WTC11 (cell line): ENCODE results near the gene CGB8. TPM values are rescaled to one million over a fixed set of nuclear protein-coding genes. Genes with fewer than 3 reads are reported as not detected.

Experiments used
- ATAC-seq: fragments of 200-7000 bp; cut with Tn5 transposase; 2 replicates; pipeline ENCODE4 v1.10.0; 2021; ENCODE audit warnings: mild to moderate bottlenecking, moderate library complexity
- CTCF ChIA-PET: fragments of 300-600 bp; sonication (Branson Sonifier 250); formaldehyde crosslinking; loops from one replicate; lab custom pipeline; 2021; ENCODE audit warnings: antibody characterized with exemption; lab: Charles Lee
- POLR2A ChIA-PET: fragments of 350-600 bp; sonication (Branson Sonifier 250); formaldehyde crosslinking; loops from one replicate; lab custom pipeline; 2021; ENCODE audit warnings: antibody characterized with exemption; lab: Charles Lee
- DNase-seq: peaks from one replicate; pipeline ENCODE4 v3.0.0; 2021; ENCODE audit warnings: low spot score
- H3K27ac Mint-ChIP-seq: 2 replicates; pipeline ENCODE4 v1.8.0; 2021; ENCODE audit warnings: mixed read lengths
- H3K27me3 Mint-ChIP-seq: 2 replicates; pipeline ENCODE4 v1.8.0; 2021; ENCODE audit warnings: low read depth, mild to moderate bottlenecking, moderate library complexity, mixed read lengths
- H3K36me3 Mint-ChIP-seq: 2 replicates; pipeline ENCODE4 v1.8.0; 2021; ENCODE audit warnings: mixed read lengths
- H3K4me1 Mint-ChIP-seq: 2 replicates; pipeline ENCODE4 v1.8.0; 2022; ENCODE audit warnings: mixed read lengths
- H3K4me3 Mint-ChIP-seq: 2 replicates; pipeline ENCODE4 v1.8.0; 2021; ENCODE audit warnings: mild to moderate bottlenecking, moderate library complexity, mixed read lengths
- H3K9me3 Mint-ChIP-seq: 2 replicates; pipeline ENCODE4 v1.8.0; 2021; ENCODE audit warnings: mixed read lengths
- ETV6 ChIP-seq: sonication (generic); formaldehyde crosslinking; IDR thresholded peaks from 2 replicates; pipeline ENCODE4 v1.8.1; 2022; ENCODE audit warnings: mild to moderate bottlenecking, missing genetic modification reagents
- FOXP1 ChIP-seq: sonication (generic); formaldehyde crosslinking; IDR thresholded peaks from 2 replicates; pipeline ENCODE4 v1.8.0; 2022; ENCODE audit warnings: missing genetic modification reagents, mild to moderate bottlenecking, moderate library complexity, borderline replicate concordance
- FOXP4 ChIP-seq: sonication (generic); formaldehyde crosslinking; IDR thresholded peaks from 2 replicates; pipeline ENCODE4 v1.8.0; 2022; ENCODE audit warnings: mild to moderate bottlenecking, missing genetic modification reagents
- MXD4 ChIP-seq: fragments of 250-450 bp; sonication (Bioruptor Pico); IDR thresholded peaks from 2 replicates; pipeline ENCODE4 v1.8.0; 2021; ENCODE audit warnings: mild to moderate bottlenecking, moderate library complexity, borderline replicate concordance
- PRDM15 ChIP-seq: sonication (generic); formaldehyde crosslinking; IDR thresholded peaks from 2 replicates; pipeline ENCODE4 v1.8.0; 2022; ENCODE audit warnings: missing genetic modification reagents
- PREB ChIP-seq: sonication (generic); formaldehyde crosslinking; IDR thresholded peaks from 2 replicates; pipeline ENCODE4 v1.8.1; 2022; ENCODE audit warnings: mild to moderate bottlenecking, missing genetic modification reagents, moderate library complexity, borderline replicate concordance
- STAT6 ChIP-seq: sonication (generic); formaldehyde crosslinking; conservative IDR thresholded peaks from 2 replicates; pipeline ENCODE4 v1.8.1; 2023; ENCODE audit warnings: mild to moderate bottlenecking, low read depth, missing genetic modification reagents, moderate library complexity
- USF2 ChIP-seq: sonication (generic); formaldehyde crosslinking; IDR thresholded peaks from 2 replicates; pipeline ENCODE4 v1.8.1; 2023; ENCODE audit warnings: mild to moderate bottlenecking, missing genetic modification reagents, moderate library complexity
- total RNA-seq: library from RNA; stranded (reverse); gene quantifications from 3 replicates; pipeline ENCODE4 v1.2.3, GENCODE V29; 2021

Gene CGB8
- total RNA-seq, 1 experiment from 2014 or later = 0.31 TPM

GRCh38 chr19:49067554-49067953, 18.6 kb upstream of the CGB8 start (continued):
- TF ChIP-seq FOXP4 (no peak), FOXP1 (no peak), PREB (no peak), STAT6 (no peak), ETV6 (CRISPR knock-in tag) (no peak)

GRCh38 chr19:49065905-49066512, 17.1 kb upstream of the CGB8 start:
- peak; percentile 4; the same call in 1 of the 2 replicates for ATAC-seq

More at GRCh38 chr19:49065905-49066512, 17.1 kb upstream of the CGB8 start:
- TF ChIP-seq USF2 (CRISPR knock-in tag) = no peak
- no peak for TF ChIP-seq MXD4 (CRISPR knock-in tag)
- peak; percentile 66; the same call in 1 of the 2 replicates for TF ChIP-seq PRDM15
- ChIA-PET POLR2A (interaction anchor here (1.1 kb wide), 1 partner anchor 144 kb away, joined by 3 read pairs; no protein-coding TSS in a partner anchor), CTCF (interaction anchor here (0.9 to 4.6 kb wide), 9 partner anchors 8 to 127 kb away, joined by 3 to 26 read pairs (median 17); partner anchors contain the start of genes CGB7, GYS1, LIN7B and RUVBL2)
- Mint-ChIP-seq H3K4me3 (peak overlapping the region; percentile 66), H3K27me3 (peaks cover 79% of the 10 kb centered on the region), H3K27ac (no peak overlapping the region), H3K36me3 (no peaks in the 10 kb centered on the region; the same call in 1 of the 2 replicates), H3K4me1 (peaks cover 33% of the 10 kb centered on the region), H3K9me3 (peaks cover 8% of the 10 kb centered on the region)
- DNase-seq = no peak
